ENCODE measurements around the gene GRK4. TPM values are rescaled to one million over a fixed set of nuclear protein-coding genes. Genes with fewer than 3 reads are reported as not detected.

The GRK4 gene
- total RNA-seq, 4 donors from 2014 or later, result 6.1 to 15.1 (median 9.3) TPM

- TF ChIP-seq CTCF (IDR thresholded peaks at IDR 0.05), result no peak
- TF ChIP-seq POLR2A (IDR thresholded peaks at IDR 0.05), result no peak
- no peak for TF ChIP-seq EP300 (IDR thresholded peaks at IDR 0.05)
- no peak overlapping the region for H3K27ac ChIP-seq
- H3K4me3 ChIP-seq, result no peak overlapping the region
- H3K9me3 ChIP-seq, result no peaks in the 10 kb centered on the region
- no peaks in the 10 kb centered on the region for H3K27me3 ChIP-seq
- 90 to 92% methylated on average over 24 of the region's 24 CpGs for WGBS, 2 donors
- H3K36me3 ChIP-seq, result peaks cover 0 to 98% (median 29%) of the 10 kb centered on the region in 3 donors
- no peak for DNase-seq (ENCODE audit: low spot score in 2 of 2)
- H3K4me1 ChIP-seq, result peaks cover 0 to 13% (median under 1%) of the 10 kb centered on the region in 4 donors
These were observed 22.0 kb upstream of the GRK4 start for GRCh38 chr4:2941138-2942036.

GRCh38 chr4:2942037-2942531 is 21.3 kb upstream of the GRK4 start:
- no peak overlapping the region for H3K27ac ChIP-seq
- no peaks in the 10 kb centered on the region for H3K9me3 ChIP-seq
- peak in 1 of 2 donors; percentile 3 for DNase-seq (ENCODE audit: low spot score in 2 of 2)
- no peaks in the 10 kb centered on the region for H3K27me3 ChIP-seq
- TF ChIP-seq POLR2A (IDR thresholded peaks at IDR 0.05) (no peak), EP300 (IDR thresholded peaks at IDR 0.05) (no peak), CTCF (IDR thresholded peaks at IDR 0.05) (no peak)
- WGBS, 2 donors, result 84 to 91% methylated on average over 15 to 17 of the region's 21 CpGs
- peaks cover 4 to 99% (median 29%) of the 10 kb centered on the region in 3 donors for H3K36me3 ChIP-seq
- H3K4me3 ChIP-seq, result no peak overlapping the region
- H3K4me1 ChIP-seq, result peaks cover 0 to 6% (median 0%) of the 10 kb centered on the region in 4 donors

GRCh38 chr4:2942532-2943363 is 20.6 kb upstream of the GRK4 start:
- Histone ChIP-seq H3K4me3 (no peak overlapping the region), H3K27ac (no peak overlapping the region), H3K36me3 (peaks cover 4 to 99% (median 33%) of the 10 kb centered on the region in 3 donors), H3K4me1 (peaks cover 0 to 3% (median 0%) of the 10 kb centered on the region in 4 donors), H3K9me3 (no peaks in the 10 kb centered on the region), H3K27me3 (no peaks in the 10 kb centered on the region)
- WGBS, 2 donors, result 76 to 77% methylated on average over 29 to 31 of the region's 31 CpGs
- TF ChIP-seq EP300 (IDR thresholded peaks at IDR 0.05) (no peak), CTCF (IDR thresholded peaks at IDR 0.05) (no peak), POLR2A (IDR thresholded peaks at IDR 0.05) (no peak)
- DNase-seq (ENCODE audit: low spot score in 2 of 2), result no peak

- H3K9me3 ChIP-seq, result no peaks in the 10 kb centered on the region
- H3K27me3 ChIP-seq, result no peaks in the 10 kb centered on the region
- H3K4me1 ChIP-seq, result peaks cover 0 to 3% (median 0%) of the 10 kb centered on the region in 4 donors
- H3K36me3 ChIP-seq, result peaks cover 4 to 99% (median 39%) of the 10 kb centered on the region in 3 donors
- no peak overlapping the region for H3K27ac ChIP-seq
- 94% methylated on average over 20 of the region's 20 CpGs for WGBS, 2 donors
- no peak for DNase-seq (ENCODE audit: low spot score in 2 of 2)
- no peak overlapping the region for H3K4me3 ChIP-seq
- TF ChIP-seq EP300 (IDR thresholded peaks at IDR 0.05) (no peak), CTCF (IDR thresholded peaks at IDR 0.05) (no peak), POLR2A (IDR thresholded peaks at IDR 0.05) (no peak)
These were observed 19.8 kb upstream of the GRK4 start for GRCh38 chr4:2943364-2944090.
